HG02981 (cell line): ENCODE results near the gene FAF1.
A peak's percentile ranks its signal among the peaks of the same experiment; 100 is the strongest.

Source experiments
- ATAC-seq: cut with Tn5 transposase; IDR thresholded peaks from one replicate; pipeline ENCODE4 v1.9.1; 2021; ENCODE audit warnings: mild to moderate bottlenecking, moderate library complexity; ENCODE audit not compliant: unreplicated experiment

Gene FAF1

GRCh38 chr1:50508040-50508586 lies 452.0 kb downstream of the FAF1 start:
- ATAC-seq = no peak

GRCh38 chr1:50505427-50505826 lies 454.6 kb downstream of the FAF1 start:
- no peak for ATAC-seq

- ATAC-seq = no peak
These were observed 456.6 kb downstream of the FAF1 start for GRCh38 chr1:50503515-50503914.

DNA sequence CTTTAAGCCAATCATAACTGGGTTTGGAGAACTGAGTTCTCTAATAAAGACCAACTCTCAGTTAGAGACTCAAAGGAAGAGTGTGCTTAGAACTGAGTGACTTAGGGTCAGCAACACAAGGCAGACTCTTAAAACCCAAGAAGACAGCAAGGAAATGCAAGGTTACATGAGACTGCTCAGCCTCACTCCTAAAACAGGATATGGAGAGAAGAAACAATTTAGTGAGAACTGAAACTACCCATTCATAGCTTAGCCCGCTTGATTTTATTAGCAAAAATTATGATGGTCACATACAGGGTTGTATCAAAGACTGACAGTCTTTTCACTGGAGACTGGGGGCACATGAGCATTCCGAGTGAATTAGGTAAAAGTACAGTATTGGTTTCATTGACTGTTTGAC lies 457.9 kb downstream of the FAF1 start:
- ATAC-seq = peak; percentile 60

GRCh38 chr1:50497007-50497406 lies 463.1 kb downstream of the FAF1 start:
- no peak for ATAC-seq

- no peak for ATAC-seq
These were observed 466.4 kb downstream of the FAF1 start for GRCh38 chr1:50493710-50494109.

DNA sequence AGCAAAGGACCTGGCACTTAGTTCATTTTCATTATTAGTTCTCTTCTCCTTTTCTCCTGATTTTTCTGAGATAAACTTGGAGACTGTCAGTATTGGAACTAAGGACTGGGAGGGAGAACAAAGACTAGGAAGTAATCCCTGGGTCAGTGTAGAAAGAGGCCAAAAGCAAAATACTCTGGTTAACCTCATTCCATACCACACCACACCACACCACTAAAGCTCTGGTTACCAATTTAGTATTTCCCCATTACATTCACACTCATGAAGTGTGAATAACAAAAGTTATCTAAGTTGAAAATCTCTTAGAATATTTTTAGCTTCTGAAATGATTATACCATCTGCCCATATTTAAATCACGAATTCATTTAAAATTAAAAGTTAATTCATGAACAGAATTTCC lies 467.9 kb downstream of the FAF1 start:
- ATAC-seq = no peak

DNA sequence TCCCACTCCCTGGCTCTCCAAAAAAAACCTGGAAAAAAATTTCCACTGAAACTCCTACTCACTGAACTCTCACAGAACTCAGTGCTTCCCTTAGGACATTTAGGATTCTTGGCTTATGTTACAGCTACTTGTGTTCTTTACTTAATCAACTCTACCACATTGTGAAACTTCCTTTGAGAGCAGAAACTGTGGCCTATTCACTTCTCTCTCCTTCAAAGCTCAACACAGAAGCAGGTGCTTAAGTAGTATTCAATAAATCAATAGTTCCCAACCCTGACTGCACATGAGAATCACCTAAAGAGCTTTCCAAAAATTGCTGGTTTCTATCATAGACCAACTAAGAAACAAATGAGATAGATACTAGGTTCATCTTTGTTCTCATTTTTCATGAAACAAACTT lies 468.9 kb downstream of the FAF1 start:
- no peak for ATAC-seq

DNA sequence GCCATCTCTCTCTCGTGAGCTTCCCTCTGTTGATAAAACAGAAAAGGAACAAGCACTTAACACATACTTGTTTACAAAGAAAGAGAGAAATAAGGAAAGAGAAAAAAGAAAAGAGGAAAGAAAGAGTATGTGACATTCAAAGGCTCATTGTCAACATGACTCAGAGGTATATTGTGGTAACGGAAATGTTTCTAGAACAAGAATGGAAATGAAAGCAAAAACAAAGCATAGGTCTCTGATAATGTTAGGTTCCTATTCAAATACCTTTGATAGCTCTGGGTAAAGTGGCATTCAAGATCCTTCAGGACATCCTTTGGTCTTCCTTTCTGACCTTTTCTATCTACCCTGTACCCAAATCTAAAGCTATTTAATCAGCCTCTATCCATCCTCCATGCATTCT lies 469.4 kb downstream of the FAF1 start:
- ATAC-seq = no peak

- no peak for ATAC-seq
These were observed 471.2 kb downstream of the FAF1 start for GRCh38 chr1:50488876-50489275.

- ATAC-seq = no peak
These were observed 471.7 kb downstream of the FAF1 start for GRCh38 chr1:50488356-50488755.

GRCh38 chr1:50487725-50488124 lies 472.3 kb downstream of the FAF1 start:
- ATAC-seq = no peak

GRCh38 chr1:50481142-50481736 lies 478.8 kb downstream of the FAF1 start:
- ATAC-seq = no peak

DNA sequence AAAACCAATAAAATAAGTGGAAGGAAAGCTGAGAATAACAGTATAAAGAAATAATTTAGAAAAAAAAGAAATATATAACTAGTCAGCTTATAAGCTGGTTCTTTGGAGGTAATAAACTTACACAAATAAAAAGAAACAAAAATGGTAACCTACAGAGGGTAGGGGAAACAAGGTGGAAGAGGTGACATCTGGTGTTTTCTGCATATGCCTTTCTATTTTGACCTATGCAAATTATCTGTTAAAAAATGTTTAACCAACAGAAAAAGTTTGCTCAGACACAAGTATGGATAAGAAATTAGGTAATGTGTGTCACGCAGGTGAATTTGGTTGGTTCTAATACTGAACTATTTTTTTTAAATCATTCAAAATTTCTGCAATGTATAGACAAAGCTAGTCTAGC lies 483.3 kb downstream of the FAF1 start:
- peak; percentile 67 for ATAC-seq

DNA sequence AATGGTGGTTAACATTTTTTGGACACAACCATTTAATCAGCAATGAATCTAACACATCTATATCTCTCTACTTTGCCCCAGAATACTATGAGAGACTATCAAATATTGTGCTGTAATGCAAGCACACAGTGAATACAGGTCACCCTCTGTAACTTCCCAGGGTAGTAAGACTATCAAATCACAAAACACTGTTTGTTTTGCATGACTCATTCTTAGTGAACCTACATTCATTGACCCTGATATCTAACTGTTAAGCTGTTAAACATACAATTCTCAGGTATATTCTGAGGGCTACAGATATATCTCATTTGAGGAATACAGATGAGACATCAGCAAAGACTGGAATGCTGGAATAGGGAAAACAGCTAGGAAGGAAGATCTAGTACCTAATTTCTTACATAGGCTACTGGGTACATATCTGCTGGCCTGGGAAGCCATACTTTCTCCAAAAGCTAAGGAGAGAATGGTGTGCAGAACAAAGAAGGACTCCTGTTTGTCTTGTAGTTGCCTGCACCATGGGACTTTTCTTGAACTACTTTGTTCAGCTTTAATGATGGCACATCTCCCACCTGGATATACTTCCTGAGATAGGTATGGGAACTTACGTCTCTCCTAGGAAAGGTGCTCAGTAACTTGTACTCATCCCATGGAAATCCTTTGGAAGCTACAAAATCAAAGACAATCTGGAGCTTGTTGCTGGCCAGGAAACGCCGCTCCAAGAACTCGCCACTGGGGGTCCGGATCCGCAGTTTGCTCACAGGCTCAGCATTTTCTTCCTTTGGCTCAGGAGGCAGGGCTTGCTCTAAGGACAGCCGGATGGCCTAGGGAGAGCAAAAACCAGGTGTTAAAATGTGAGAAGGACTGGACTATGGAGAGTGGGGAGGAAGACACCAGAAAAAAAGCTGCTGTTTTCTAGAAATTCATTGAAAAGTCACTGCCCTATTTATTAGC lies 484.9 kb downstream of the FAF1 start:
- no peak for ATAC-seq

GRCh38 chr1:50473513-50473912 lies 486.6 kb downstream of the FAF1 start:
- ATAC-seq = no peak

GRCh38 chr1:50471967-50472366 lies 488.1 kb downstream of the FAF1 start:
- no peak for ATAC-seq

DNA sequence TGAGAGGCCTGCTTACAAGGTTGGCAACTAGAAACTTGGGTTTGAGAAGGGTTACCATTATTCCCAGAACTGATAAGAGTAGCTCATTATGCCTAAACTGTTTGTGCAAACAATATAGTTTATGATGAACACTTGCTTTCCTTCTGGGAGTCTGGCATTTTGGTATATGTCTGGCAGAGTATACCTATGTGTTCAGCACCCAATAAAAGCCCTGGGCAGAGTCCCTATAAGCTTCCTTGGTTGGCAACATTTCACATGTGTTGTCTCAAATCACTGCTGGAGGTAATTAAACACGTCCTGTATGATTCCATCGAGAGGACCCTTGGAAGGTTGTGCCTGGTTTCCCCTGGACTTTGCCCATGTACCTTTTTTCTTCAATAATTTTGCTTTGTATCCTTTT lies 497.1 kb downstream of the FAF1 start:
- ATAC-seq = no peak

DNA sequence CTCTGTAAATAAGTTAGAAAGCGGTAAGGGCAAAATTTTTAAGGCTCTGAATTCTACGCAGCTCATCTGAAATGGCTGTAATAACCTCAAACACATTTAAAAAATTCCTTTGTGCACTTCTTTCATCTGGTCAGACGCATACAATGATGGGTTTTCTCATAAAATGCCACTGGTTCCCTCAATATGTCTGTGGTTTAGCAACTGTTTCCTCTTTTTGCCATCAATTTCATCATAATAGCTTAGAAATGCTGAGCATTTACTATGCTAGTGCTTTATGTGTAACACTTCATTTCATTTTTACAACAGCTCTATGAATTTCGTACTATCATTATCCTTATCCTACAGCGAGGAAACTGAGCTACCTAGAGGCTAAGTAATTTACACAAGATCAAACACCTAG lies 501.6 kb downstream of the FAF1 start:
- ATAC-seq = no peak

DNA sequence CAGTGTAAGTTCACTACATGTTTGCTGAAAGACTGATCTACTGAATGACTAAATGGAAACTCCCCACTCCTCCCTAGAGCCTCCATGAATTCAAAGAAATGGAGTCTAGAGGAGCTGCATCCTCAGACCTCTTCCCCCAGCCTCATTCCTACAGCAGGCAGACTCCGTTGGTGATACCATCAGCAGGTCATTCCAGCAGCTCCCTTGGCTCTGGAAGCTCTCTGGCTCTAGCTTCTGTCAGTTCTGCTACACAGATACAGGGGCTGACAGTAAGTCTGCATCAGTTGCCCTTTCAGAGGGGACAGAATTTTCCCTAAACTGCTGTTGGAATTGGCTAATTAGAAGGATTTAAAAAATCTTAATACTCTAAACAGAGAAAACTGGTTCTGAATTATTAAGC lies 505.2 kb downstream of the FAF1 start:
- no peak for ATAC-seq

- no peak for ATAC-seq
These were observed 506.8 kb downstream of the FAF1 start for GRCh38 chr1:50453266-50453665.

DNA sequence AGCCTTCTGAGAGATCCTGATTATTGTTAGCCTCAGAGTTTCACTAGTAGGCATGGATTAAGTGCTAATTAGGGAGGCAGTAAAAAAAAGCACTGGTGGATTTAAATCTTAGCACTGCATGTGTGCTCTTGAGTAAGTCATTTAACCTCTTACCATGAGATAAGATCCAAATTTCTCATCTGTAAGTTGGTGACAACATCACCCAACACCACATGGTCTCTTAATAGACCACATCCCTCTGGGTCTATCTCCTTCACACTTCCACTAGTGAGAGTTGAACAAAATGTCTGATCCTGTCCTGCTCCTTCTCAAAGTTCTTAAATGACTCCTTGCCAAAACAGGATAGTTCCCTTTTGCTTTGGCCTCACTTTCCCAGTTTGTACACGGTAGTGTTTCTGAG lies 507.4 kb downstream of the FAF1 start:
- ATAC-seq = no peak
